ENCODE measurements around the gene ACTR5. TPM values are rescaled to one million over a fixed set of nuclear protein-coding genes. Genes with fewer than 3 reads are reported as not detected.

ACTR5 gene
- polyA plus RNA-seq (2013, experiment 1 of 2; ENCODE audit: insufficient read length): 4.9 TPM
- 5.0 TPM for polyA plus RNA-seq (2013, experiment 2 of 2; ENCODE audit: insufficient read length)

DNA sequence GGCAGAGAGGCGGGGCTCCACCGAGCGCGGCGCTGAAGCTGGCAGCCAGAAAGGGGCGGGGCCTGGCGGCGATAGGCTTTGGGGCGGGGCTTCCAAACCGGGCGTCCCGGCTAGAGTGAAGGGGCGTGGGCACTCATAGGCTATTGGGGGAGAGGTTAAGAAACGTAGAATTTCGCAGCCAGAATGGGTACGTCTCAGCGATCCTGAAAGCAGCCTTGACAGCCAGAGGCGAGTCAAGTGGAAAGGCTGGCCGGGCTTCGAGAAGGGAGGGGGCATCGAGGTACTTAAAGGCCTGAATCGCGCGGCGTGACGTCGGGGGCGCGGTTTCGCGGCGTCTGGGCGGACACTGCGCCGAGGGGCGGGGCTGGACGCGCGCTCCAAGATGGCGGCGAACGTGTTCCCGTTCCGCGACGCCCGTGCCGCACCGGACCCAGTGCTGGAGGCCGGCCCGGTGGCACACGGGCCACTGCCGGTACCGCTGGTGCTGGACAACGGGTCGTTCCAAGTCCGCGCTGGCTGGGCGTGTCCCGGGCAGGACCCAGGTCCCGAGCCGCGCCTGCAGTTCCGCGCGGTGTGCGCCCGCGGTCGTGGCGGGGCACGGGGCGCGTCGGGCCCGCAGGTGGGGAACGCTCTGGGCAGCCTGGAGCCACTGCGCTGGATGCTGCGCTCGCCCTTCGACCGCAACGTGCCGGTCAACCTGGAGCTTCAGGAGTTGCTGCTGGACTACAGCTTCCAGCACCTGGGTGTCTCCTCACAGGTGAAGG is at the start of gene ACTR5:
Gene ACTR5 (plus strand): TSS at position 364 of the 764 bp plus-strand sequence. CDS start 19 bp downstream, at position 383.
- DNase-seq: peak; percentile 86

GRCh38 chr20:38698541-38698940 is 49.7 kb upstream of the ACTR5 start:
- DNase-seq: no peak

DNA sequence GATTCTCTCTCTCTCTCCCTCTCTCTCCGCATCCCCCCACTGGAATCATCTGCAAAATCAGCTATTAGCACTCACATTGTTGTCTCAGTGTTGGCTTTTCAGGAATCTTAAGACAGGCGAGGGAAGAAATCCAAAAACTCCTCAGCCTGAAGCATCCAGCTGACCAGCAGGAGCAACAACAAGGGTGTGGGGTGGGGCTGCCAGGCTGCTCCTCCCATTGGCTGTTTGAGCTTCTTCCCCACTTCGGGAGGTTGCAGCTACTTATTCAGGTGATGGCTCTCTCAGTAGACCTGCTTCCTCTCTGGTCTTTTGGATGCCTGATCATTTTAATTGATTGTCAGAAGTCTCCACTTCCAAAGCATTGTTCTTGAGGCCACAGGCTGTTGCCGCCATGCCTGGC is 48.1 kb upstream of the ACTR5 start:
- no peak for DNase-seq

- DNase-seq: no peak
Observed at GRCh38 chr20:38700926-38701325, 47.3 kb upstream of the ACTR5 start.

DNA sequence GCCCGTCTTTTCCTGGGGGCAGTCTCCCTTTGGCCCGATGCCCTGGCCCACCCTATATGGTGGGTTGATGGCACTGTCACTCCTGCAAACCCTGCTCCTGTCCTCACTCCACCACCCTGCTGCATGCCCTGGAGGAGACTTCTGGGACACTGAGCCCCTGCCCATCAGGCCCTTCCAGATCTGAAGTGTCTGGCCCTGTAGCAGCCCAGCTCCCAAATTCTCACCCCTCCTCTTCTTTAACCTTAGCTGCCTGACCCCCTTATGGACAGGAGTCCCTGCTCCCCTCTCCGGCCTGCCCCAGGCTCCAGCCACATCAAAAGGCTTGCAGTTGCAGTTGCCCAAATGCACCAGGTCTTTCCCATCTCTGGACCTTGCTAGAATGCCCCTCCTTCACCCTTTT is 44.7 kb upstream of the ACTR5 start:
- DNase-seq: no peak

- DNase-seq: no peak
Observed at GRCh38 chr20:38704136-38704535, 44.1 kb upstream of the ACTR5 start.

GRCh38 chr20:38706509-38706908 is 41.8 kb upstream of the ACTR5 start:
- no peak for DNase-seq

- no peak for DNase-seq
Observed at GRCh38 chr20:38714308-38714707, 34.0 kb upstream of the ACTR5 start.

GRCh38 chr20:38715646-38716045 is 32.6 kb upstream of the ACTR5 start:
- no peak for DNase-seq

- DNase-seq: no peak
Observed at GRCh38 chr20:38722683-38723016, 25.6 kb upstream of the ACTR5 start.

GRCh38 chr20:38723017-38723847 is 25.0 kb upstream of the ACTR5 start:
- peak; percentile 18 for DNase-seq

GRCh38 chr20:38723848-38724625 is 24.2 kb upstream of the ACTR5 start, which contains the start of gene SLC32A1:
SLC32A1 (plus strand) TSS chr20:38724486; CDS start chr20:38724725, 239 bp downstream.
- no peak for DNase-seq

DNA sequence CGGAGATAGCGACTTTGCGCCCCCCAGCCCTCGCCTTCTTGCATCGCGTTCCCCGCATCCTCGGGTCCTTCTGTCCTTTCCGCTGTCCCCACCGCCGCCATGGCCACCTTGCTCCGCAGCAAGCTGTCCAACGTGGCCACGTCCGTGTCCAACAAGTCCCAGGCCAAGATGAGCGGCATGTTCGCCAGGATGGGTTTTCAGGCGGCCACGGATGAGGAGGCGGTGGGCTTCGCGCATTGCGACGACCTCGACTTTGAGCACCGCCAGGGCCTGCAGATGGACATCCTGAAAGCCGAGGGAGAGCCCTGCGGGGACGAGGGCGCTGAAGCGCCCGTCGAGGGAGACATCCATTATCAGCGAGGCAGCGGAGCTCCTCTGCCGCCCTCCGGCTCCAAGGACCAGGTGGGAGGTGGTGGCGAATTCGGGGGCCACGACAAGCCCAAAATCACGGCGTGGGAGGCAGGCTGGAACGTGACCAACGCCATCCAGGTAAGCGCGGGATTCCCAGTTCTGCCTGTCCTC is 23.6 kb upstream of the ACTR5 start:
- no peak for DNase-seq

DNA sequence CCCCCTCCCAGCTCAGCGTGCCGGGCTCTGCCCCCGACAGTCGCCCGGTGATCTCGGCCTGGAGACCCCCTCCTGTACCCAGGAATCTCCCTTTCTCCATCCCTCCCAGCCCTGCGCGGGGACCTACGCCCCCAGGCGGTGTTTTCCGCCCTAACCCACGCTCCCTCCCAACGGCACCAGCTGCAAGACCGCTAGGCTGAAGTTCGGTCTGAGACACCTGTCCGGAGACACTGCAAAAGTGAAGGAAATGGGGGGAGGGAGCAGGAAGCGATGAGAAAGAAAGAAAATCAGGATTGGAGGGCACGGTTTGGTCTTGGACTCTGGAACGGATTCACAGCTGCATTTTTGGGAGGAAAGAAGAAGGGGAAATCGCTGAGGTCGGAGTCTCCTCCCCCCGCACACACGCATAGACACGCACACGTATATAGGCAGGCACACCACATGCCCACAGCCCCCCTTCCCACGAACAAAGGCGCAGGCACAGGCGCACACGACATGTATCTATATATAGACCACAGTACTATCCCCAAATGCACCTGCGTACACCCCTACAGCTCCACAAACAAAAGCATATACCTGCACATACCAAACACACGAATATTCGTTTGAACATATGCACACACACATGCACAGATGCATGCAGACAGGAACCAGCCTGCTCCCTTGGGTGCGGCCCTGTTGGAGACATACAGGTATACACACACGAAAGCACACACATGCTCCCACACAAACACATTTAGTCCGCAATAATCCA is 22.9 kb upstream of the ACTR5 start:
- no peak for DNase-seq

DNA sequence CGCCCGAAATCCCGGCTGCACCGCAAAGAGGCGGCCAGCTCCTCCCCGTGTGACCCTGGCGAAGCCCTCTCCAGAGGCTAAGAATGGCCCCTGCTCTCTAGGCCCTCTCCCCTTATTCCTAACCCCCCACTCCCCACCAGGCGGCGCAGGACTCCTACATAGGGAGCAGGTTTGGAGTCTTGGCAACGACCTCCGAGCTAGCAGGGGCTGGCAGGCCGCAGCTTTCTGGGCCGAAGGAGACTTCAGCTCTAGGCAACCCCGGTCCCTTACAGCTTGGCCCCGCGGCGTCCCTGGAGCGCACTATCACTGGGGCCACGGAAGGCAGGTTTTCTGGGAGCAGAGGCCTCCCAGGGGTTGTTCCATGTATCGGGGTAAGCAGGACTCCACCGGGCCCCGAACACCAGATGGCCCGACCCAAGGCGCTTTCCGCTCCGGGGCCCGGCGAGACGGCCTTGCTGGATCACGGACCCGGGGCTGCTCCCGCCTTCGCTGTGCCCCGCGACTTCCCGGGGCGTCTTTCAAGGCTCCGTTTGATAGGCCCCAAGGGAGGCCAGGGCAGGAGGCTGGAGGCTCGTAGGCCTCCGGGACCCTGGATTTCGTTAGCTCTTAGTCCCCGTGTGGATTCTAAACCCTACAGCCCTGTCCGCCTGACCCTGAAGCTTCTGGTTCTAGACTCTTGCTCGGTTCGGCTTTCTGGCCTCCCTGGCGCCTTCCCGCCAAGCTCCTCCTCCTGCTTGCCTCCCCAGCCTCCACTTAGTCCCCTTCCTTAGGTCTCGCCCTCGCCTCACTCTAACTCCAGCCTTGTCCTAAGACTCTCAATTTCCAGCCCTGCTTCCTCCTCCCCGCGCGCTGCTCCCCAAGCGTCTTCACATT is 22.1 kb upstream of the ACTR5 start:
- DNase-seq: peak; percentile 41

DNA sequence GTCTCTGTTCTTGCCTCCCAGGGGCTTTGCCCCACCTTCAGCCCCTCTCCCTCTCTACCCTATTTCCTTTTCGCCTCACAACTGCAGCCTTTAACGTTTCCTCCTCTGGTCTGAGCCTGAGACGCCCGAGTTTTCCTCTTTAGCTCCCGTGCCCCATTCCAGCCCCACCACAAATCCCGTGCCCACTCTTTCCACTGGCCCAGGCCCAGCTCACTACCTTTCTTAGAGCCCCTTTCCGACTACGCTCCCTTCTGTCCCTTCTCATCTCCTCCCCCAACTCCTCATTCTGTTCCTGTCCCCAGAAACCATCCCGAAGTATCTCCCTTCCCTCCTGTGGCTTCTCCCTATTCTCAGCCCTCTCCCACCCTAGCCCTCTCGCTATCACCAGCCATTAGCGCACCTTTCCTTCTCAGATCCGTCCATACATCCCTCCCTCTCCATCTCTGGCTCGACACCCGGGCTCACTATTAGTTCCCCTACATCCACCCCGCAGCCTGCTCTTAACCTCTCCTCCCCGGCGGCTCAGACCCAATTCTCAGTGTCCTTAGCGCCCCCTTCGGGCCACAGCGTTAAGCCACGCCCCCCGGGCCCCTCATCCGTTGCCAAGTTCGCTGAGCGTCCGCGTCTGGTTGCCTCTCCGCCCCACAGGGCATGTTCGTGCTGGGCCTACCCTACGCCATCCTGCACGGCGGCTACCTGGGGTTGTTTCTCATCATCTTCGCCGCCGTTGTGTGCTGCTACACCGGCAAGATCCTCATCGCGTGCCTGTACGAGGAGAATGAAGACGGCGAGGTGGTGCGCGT is 21.3 kb upstream of the ACTR5 start:
- DNase-seq: peak; percentile 27

- no peak for DNase-seq
Observed at GRCh38 chr20:38727607-38728190, 20.6 kb upstream of the ACTR5 start.

DNA sequence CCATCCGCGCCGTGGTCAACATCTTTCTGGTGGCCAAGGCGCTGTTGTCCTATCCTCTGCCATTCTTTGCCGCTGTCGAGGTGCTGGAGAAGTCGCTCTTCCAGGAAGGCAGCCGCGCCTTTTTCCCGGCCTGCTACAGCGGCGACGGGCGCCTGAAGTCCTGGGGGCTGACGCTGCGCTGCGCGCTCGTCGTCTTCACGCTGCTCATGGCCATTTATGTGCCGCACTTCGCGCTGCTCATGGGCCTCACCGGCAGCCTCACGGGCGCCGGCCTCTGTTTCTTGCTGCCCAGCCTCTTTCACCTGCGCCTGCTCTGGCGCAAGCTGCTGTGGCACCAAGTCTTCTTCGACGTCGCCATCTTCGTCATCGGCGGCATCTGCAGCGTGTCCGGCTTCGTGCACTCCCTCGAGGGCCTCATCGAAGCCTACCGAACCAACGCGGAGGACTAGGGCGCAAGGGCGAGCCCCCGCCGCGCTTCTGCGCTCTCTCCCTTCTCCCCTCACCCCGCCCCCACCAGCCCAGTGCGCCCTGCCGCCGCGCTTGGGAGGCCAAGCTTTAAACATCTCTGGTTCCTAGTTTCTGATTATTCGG is 20.0 kb upstream of the ACTR5 start:
- DNase-seq: no peak

Measured in fibroblast of skin of scalp (primary cell).